Activated naive CD8-positive, alpha-beta T cell treated with anti-CD3 and anti-CD28 coated beads for 36 hours (primary cell): ENCODE measurements around the gene KLF11. TPM values are rescaled to one million over a fixed set of nuclear protein-coding genes. Genes with fewer than 3 reads are reported as not detected.

Experiments used
- DNase-seq: peaks from one replicate; pipeline ENCODE4 v3.0.0; 2021
- H3K27ac Mint-ChIP-seq: one replicate; pipeline ENCODE4 v1.8.0; 2022; ENCODE audit warnings: mild to moderate bottlenecking, moderate library complexity, mixed read lengths
- H3K27me3 Mint-ChIP-seq: one replicate; pipeline ENCODE4 v1.8.0; 2022; ENCODE audit warnings: mild to moderate bottlenecking, mixed read lengths
- H3K36me3 Mint-ChIP-seq: one replicate; pipeline ENCODE4 v1.8.0; 2021; ENCODE audit warnings: mild to moderate bottlenecking, mixed read lengths
- H3K4me1 Mint-ChIP-seq: one replicate; pipeline ENCODE4 v1.8.0; 2021; ENCODE audit warnings: mixed read lengths
- H3K4me3 Mint-ChIP-seq: one replicate; pipeline ENCODE4 v1.8.0; 2022; ENCODE audit warnings: mild to moderate bottlenecking, moderate library complexity, mixed read lengths
- H3K9me3 Mint-ChIP-seq: one replicate; pipeline ENCODE4 v1.8.0; 2022; ENCODE audit warnings: mixed read lengths
- total RNA-seq, 2 experiments: library from RNA; stranded (reverse); gene quantifications; one replicate each; pipeline ENCODE4 v1.2.3, GENCODE V29; 2021

The KLF11 gene
- 1 to 10 TPM; 3.7 to 3.9 TPM for total RNA-seq

DNA sequence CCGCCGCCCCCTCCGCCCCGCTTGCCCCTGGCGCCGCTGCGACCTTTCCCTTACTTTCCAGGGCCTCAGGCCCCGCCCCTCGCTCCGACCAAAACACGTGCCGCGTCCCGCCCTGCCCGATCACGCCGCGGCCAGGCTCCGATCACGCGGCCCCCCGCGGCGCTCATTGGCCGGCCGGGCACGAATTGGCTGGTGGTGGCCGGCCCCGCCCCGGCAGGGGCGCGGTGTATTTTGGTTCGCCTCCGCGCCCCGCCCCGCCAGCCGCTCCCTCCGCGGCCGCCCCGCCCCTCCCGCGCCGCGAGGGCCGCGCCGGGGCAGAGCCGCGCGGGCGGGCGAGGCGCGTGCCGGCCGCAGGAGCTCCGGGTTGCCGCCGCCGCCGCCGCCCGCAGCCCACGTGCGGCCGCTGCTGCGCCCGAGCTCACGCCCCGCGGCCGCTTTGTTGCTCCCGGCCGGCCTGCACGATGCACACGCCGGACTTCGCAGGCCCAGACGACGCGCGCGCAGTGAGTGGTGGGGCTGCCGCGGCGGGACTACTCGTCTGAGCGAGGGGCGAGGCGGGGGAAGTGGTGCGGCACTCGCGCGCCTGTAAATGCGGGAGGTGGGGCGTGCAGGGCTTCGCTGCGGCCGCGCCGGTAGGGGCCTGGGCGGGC lies at the start of gene KLF11:
TSS of gene KLF11 (plus strand) at position 295 of the 650 bp plus-strand sequence. CDS start at position 462, 167 bp downstream.
- H3K4me3 Mint-ChIP-seq = peak within 1 kb of the TSS; percentile 76
- peaks cover 16% of the 10 kb centered on the region for H3K4me1 Mint-ChIP-seq
- peak; percentile 82 for DNase-seq
- H3K9me3 Mint-ChIP-seq = no peaks in the 10 kb centered on the region
- peak within 1 kb of the TSS; percentile 85 for H3K27ac Mint-ChIP-seq
- H3K36me3 Mint-ChIP-seq = peaks cover 2% of the 10 kb centered on the region
- peaks cover 3% of the 10 kb centered on the region for H3K27me3 Mint-ChIP-seq

DNA sequence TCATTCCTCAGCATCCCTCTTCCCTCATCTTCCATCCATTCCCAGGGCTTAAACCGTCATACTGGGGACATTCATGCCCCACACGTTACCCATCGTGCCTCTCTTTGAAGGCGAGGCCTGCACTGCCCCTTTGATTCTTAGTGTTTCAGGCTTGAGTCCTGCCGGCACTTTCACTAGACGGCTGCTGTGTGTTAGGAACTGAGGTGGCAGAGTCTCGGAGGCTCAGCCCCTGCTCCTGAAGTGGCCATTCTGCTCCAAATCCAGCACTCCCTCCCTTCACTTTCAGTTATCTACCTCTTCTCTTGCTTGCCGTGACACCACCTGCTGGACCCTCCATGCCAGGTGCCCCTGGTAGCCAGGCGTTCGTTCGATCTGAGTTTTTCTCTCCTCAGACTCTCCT lies 48.9 kb upstream of the KLF11 start:
- Mint-ChIP-seq H3K27ac (no peak overlapping the region), H3K4me3 (no peak overlapping the region), H3K4me1 (peaks cover 4% of the 10 kb centered on the region), H3K36me3 (no peaks in the 10 kb centered on the region), H3K9me3 (no peaks in the 10 kb centered on the region), H3K27me3 (peaks cover 8% of the 10 kb centered on the region)
- DNase-seq = no peak

DNA sequence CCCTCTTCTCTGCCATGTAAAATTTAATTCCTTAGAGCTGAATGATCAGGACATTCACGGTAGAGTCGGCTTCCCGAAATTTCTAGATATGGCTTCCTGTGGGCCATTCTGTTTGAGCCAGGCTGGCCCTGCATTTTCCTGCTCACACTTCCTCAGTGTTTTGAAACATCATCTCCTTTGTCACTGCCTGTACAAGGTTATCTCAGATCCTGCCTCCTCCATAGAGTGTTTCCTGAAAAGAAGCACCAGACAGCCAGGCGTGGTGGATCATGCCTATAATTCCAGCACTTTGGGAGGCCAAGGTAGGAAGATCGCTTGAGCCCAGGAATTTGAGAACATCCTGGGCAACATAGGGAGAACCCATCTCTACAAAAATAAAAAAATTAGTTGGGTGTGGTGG lies 48.3 kb upstream of the KLF11 start:
- no peak for DNase-seq
- Mint-ChIP-seq H3K4me3 (no peak overlapping the region), H3K27me3 (peaks cover 8% of the 10 kb centered on the region), H3K4me1 (peaks cover 4% of the 10 kb centered on the region), H3K27ac (no peak overlapping the region), H3K9me3 (no peaks in the 10 kb centered on the region), H3K36me3 (no peaks in the 10 kb centered on the region)

DNA sequence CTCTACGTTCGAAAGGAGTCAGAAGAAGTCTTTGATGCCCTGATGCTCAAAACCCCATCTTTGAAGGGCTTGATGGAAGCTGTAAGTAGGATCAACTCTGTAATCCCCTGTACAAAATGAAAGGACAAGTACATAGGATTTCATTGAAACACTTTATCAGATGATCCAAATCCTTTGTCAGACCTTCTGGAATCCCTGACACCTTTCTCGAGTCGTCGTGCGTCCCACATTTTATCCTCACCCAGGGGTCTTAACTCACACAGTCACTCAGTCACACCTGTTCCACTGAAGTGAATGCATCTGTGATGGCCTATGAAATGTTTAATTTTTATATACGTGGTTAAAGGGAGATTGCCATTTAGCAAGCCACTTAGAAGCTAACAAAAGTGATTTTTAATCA lies 47.0 kb upstream of the KLF11 start:
- H3K27ac Mint-ChIP-seq = no peak overlapping the region
- H3K27me3 Mint-ChIP-seq = peaks cover 8% of the 10 kb centered on the region
- no peak overlapping the region for H3K4me3 Mint-ChIP-seq
- peaks cover 4% of the 10 kb centered on the region for H3K4me1 Mint-ChIP-seq
- H3K9me3 Mint-ChIP-seq = no peaks in the 10 kb centered on the region
- no peak for DNase-seq
- no peaks in the 10 kb centered on the region for H3K36me3 Mint-ChIP-seq

DNA sequence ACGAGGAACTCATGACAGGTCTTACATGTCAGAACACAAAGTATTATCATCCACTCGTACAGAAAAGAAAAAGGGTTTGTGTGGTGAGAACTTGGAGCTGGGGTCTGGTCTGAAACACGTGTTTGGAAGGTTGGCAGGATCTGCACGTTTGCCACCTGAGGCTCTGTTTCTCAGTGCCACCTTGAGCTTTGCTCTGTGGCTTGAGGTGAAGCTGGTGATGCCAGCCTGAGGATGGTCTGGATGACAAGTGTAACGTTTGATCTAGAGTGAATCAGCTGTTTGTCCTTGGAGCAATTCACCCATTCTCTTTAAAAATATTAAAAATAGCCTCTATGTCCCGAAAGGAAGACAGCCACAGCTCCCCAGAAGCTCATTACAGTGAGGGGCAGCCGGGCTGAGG lies 45.4 kb upstream of the KLF11 start:
- H3K9me3 Mint-ChIP-seq = no peaks in the 10 kb centered on the region
- peaks cover 8% of the 10 kb centered on the region for H3K27me3 Mint-ChIP-seq
- H3K36me3 Mint-ChIP-seq = no peaks in the 10 kb centered on the region
- no peak overlapping the region for H3K4me3 Mint-ChIP-seq
- no peak overlapping the region for H3K27ac Mint-ChIP-seq
- H3K4me1 Mint-ChIP-seq = peaks cover 4% of the 10 kb centered on the region
- no peak for DNase-seq

DNA sequence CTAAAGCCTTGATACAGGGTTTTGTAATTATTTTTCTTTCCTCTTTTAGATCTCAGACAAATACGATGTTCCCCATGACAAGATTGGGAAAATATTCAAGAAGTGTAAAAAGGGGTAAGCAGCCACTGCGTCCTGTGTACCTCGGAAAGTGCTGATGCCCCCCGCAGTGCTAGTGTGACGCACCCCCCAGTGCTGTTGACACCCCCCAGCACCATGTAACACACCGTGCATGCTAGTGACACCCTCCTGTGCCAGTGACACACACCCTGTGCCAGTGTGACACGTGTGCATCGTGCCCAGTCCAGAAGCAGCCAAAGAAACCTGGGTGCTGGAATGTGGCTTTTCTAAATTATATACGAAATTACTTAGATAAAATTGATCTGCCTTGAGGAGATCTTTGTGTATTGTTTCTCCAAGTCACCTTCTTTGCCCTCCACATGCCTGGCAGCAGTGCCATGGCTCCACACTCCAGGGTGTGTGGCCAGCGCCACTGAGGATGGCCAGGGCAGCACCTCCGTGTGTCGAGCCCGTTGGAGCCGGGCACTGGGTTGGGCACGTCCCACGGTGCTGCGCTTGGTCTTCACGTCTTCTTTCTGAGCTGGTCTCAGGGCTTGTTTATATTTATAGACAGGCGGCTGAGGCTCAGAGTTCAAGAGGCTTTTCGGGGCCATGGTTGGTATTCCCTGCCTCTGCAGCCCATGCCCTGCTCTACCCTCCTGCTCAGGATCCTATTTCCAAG lies 44.3 kb upstream of the KLF11 start:
- Mint-ChIP-seq H3K27me3 (peaks cover 8% of the 10 kb centered on the region), H3K4me1 (no peaks in the 10 kb centered on the region), H3K9me3 (no peaks in the 10 kb centered on the region), H3K4me3 (no peak overlapping the region), H3K27ac (no peak overlapping the region), H3K36me3 (no peaks in the 10 kb centered on the region)
- no peak for DNase-seq

DNA sequence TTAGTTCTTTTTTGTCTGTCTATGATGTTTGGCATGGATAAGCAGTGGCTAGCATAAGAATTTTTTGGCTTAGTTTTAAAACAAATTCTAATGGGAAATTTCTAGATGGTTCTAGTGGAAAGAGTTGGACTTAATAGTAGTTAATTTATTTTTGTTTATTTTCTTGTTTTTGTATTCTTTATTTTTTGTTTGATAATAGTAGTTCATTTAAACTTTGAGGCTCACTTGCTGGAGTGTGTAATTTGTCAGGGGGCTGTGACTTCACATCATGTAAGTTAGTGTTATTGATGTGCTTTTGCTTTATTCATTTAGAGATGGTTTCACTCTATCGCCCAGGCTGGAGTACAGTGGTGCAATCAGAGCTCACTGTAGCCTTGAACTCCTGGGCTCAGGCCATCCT lies 43.7 kb upstream of the KLF11 start:
- H3K27ac Mint-ChIP-seq = no peak overlapping the region
- H3K4me1 Mint-ChIP-seq = no peaks in the 10 kb centered on the region
- no peak for DNase-seq
- peaks cover 6% of the 10 kb centered on the region for H3K27me3 Mint-ChIP-seq
- H3K36me3 Mint-ChIP-seq = no peaks in the 10 kb centered on the region
- H3K9me3 Mint-ChIP-seq = no peaks in the 10 kb centered on the region
- H3K4me3 Mint-ChIP-seq = no peak overlapping the region

DNA sequence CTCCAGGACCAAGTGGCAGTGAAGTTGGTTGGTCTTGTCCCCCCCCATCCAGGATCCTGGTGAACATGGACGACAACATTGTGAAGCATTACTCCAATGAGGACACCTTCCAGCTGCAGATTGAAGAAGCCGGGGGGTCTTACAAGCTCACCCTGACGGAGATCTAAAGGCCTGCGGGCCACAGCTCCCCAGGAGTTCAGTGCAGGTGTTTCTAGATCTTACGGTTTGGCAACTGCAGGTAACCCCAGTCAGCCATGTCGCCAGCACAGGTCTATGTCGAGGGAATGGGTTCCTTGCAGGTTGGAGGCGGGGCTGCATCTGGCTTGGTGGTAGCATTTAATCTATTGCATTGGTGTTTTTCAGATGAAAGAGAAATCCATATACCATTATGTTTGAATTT lies 42.8 kb upstream of the KLF11 start:
- no peaks in the 10 kb centered on the region for H3K9me3 Mint-ChIP-seq
- no peak overlapping the region for H3K4me3 Mint-ChIP-seq
- no peaks in the 10 kb centered on the region for H3K4me1 Mint-ChIP-seq
- H3K36me3 Mint-ChIP-seq = no peaks in the 10 kb centered on the region
- no peak for DNase-seq
- H3K27ac Mint-ChIP-seq = no peak overlapping the region
- peaks cover 3% of the 10 kb centered on the region for H3K27me3 Mint-ChIP-seq

DNA sequence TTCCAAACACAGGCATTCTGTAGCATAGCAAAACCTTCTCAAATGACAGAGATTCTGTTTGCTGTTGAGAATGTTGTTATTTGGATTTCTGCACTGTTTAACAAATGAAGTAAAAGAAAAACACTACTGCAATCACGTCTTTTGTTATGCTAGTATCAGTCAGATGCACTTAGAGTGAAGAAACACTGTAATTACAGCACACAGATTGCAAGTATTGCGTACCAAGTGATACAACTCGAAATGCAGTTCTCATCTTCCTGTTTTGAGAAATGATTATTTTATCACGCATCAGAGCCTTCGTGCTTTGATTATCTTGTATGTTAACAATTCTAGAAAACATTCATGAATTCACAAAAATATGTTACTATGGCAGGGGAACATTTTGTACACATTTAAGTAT lies 41.8 kb upstream of the KLF11 start:
- no peak overlapping the region for H3K4me3 Mint-ChIP-seq
- H3K27ac Mint-ChIP-seq = no peak overlapping the region

DNA sequence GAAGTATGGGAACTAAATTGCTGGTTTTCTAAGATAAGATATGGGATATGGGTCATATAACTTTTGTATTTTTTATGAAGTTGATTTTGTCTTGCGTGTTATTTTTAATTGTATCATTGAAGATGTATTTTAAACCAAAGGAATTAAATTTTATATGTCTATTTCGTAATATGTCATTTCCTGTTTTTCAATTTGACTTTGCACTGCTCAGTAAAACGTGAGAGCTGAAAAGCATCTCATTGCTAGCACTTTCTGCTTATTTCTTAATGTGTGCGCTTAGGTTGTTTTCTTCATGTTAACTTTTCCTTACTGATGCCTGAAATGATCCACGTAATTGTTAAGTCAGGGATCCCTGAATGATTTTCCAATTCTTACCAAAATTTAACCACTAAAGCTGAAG lies 41.2 kb upstream of the KLF11 start:
- no peaks in the 10 kb centered on the region for H3K4me1 Mint-ChIP-seq
- no peak overlapping the region for H3K27ac Mint-ChIP-seq
- no peak overlapping the region for H3K4me3 Mint-ChIP-seq
- no peaks in the 10 kb centered on the region for H3K36me3 Mint-ChIP-seq
- peaks cover 16% of the 10 kb centered on the region for H3K27me3 Mint-ChIP-seq
- no peak for DNase-seq
- H3K9me3 Mint-ChIP-seq = no peaks in the 10 kb centered on the region

More for the DNA sequence above, 41.8 kb upstream of the KLF11 start:
- H3K36me3 Mint-ChIP-seq = no peaks in the 10 kb centered on the region
- H3K9me3 Mint-ChIP-seq = no peaks in the 10 kb centered on the region
- no peak for DNase-seq
- no peaks in the 10 kb centered on the region for H3K4me1 Mint-ChIP-seq
- peaks cover 11% of the 10 kb centered on the region for H3K27me3 Mint-ChIP-seq

DNA sequence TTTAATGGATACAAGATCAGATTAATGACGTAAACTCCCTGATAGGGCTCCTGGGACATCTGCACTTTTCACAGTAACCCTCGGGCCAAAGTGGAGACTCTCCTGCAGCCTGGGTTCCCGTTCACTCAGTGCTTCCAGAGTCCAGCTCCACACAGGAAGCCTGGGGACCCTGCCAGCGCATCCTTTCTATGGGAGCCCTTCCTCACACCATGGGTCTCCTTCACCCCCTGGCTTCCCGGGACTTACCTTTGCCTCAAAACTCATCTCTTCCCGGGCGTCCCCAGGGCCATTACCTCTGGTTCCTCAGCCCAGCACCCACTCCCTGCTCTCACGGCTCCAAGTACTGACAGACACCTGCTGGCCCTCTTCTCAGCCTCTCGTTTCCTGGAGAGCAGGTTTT lies 40.7 kb upstream of the KLF11 start:
- DNase-seq = no peak
- H3K9me3 Mint-ChIP-seq = no peaks in the 10 kb centered on the region
- H3K36me3 Mint-ChIP-seq = no peaks in the 10 kb centered on the region
- no peak overlapping the region for H3K4me3 Mint-ChIP-seq
- peaks cover 21% of the 10 kb centered on the region for H3K27me3 Mint-ChIP-seq
- no peak overlapping the region for H3K27ac Mint-ChIP-seq
- no peaks in the 10 kb centered on the region for H3K4me1 Mint-ChIP-seq

DNA sequence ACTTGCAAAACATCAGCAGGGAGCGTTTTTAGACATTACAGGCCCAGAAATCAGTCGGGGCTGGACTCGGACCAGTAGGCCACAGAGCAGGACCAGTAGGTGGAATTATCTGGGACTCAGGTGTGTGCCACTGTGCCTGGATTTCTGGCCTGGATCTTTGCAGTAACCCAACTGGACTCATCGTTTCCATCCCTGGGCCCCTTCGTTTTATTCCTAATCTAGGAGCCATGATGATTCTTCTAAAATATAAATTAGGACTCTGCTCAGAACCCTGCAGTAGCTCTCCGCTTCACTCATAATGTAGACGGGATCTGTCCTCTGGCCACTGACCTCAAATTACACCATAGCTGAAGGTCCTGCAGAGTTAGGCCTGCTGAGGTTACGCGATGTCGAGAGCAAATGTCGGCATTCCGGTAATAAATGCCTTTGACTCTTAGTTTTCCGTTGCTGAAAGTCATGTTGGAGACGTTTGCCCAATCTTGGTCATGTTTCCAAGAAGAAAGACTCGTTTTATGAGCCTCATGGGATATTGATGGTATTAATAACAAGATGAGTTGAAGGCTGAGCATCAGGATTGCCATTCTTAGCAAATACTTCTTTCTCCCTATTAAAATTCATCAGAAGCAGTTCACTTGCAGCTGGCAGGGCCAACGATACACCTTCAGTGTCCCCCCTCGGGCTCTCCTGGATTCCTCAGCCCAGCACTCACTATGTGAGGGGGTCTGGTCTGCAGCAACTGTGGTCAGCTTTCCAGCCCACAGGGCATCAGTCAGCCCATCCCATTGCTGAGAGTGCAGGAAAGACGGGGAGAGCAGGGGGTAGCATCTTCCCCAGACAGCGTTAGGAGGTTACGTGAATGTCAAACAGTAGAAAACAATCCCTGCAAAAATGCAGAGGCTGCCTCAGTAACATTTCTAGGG lies 39.9 kb upstream of the KLF11 start:
- DNase-seq = no peak
- Mint-ChIP-seq H3K4me1 (no peaks in the 10 kb centered on the region), H3K36me3 (no peaks in the 10 kb centered on the region), H3K27ac (no peak overlapping the region), H3K4me3 (no peak overlapping the region), H3K9me3 (no peaks in the 10 kb centered on the region), H3K27me3 (peaks cover 24% of the 10 kb centered on the region)

DNA sequence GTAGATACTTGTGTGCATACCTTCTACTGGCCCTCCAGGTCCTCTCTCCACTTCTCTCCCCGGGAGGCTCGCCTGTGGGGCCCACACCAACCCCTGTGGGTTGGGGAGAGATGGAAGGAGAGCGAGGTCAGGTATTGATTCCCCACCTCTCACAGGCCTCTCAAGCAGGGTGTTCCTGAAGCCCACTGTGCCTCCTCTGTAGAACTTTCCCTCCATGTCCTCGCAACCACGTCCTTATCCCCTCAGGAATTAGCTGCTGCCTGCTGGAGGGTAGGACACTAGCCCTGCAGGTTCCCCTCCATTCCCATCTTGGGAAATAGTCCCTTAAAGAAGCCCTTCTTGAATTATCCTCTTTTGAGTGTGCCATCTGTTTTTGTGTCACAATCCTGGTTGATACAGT lies 38.9 kb upstream of the KLF11 start:
- DNase-seq = no peak
- Mint-ChIP-seq H3K4me3 (no peak overlapping the region), H3K27me3 (peaks cover 24% of the 10 kb centered on the region), H3K4me1 (no peaks in the 10 kb centered on the region), H3K27ac (no peak overlapping the region), H3K9me3 (no peaks in the 10 kb centered on the region), H3K36me3 (no peaks in the 10 kb centered on the region)

DNA sequence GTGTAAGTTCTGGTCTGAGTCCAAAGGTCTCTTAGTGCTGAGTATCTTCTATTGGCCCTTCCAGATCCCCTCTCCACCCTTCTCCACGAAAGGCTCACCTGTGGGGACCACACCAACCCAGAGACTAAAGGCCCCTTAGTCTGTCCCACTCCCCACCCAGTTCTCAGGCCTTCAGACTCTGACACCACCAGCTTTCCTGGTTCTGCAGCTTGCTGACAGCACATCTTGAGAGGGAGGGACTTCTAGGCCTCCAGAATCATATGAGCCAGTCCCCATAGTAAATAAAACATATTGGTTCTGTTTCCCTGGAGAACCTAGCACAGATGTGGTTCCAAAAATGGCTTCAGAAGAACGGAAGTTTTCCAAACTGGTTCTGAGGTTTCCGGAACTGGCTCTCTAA lies 38.5 kb upstream of the KLF11 start:
- no peak overlapping the region for H3K4me3 Mint-ChIP-seq
- H3K27me3 Mint-ChIP-seq = peaks cover 24% of the 10 kb centered on the region
- no peaks in the 10 kb centered on the region for H3K4me1 Mint-ChIP-seq

More for the DNA sequence above, 38.5 kb upstream of the KLF11 start:
- Mint-ChIP-seq H3K9me3 (no peaks in the 10 kb centered on the region), H3K27ac (no peak overlapping the region), H3K36me3 (no peaks in the 10 kb centered on the region)
- DNase-seq = no peak
